ENCODE results near the gene PTPRO.

- no peak for TF ChIP-seq POLR2A (IDR thresholded peaks at IDR 0.05)
- TF ChIP-seq, protein P1, sequence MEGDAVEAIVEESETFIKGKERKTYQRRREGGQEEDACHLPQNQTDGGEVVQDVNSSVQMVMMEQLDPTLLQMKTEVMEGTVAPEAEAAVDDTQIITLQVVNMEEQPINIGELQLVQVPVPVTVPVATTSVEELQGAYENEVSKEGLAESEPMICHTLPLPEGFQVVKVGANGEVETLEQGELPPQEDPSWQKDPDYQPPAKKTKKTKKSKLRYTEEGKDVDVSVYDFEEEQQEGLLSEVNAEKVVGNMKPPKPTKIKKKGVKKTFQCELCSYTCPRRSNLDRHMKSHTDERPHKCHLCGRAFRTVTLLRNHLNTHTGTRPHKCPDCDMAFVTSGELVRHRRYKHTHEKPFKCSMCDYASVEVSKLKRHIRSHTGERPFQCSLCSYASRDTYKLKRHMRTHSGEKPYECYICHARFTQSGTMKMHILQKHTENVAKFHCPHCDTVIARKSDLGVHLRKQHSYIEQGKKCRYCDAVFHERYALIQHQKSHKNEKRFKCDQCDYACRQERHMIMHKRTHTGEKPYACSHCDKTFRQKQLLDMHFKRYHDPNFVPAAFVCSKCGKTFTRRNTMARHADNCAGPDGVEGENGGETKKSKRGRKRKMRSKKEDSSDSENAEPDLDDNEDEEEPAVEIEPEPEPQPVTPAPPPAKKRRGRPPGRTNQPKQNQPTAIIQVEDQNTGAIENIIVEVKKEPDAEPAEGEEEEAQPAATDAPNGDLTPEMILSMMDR (IDR thresholded peaks at IDR 0.05): no peak
Observed at GRCh38 chr12:15546102-15546701, 223.9 kb downstream of the PTPRO start.

Data from body of pancreas (tissue), 4 donors.